Colon (tissue), 2 donors: Measurements from ENCODE around the gene GCKR.

ENCODE experiments used
- FAIRE-seq: peaks from 2 replicates; lab custom pipeline; 2012; peaks lifted over from hg19 to GRCh38; lab: Jason Lieb, UNC
- donor health status: control.
- donor health status: control.

Gene GCKR, protein sequence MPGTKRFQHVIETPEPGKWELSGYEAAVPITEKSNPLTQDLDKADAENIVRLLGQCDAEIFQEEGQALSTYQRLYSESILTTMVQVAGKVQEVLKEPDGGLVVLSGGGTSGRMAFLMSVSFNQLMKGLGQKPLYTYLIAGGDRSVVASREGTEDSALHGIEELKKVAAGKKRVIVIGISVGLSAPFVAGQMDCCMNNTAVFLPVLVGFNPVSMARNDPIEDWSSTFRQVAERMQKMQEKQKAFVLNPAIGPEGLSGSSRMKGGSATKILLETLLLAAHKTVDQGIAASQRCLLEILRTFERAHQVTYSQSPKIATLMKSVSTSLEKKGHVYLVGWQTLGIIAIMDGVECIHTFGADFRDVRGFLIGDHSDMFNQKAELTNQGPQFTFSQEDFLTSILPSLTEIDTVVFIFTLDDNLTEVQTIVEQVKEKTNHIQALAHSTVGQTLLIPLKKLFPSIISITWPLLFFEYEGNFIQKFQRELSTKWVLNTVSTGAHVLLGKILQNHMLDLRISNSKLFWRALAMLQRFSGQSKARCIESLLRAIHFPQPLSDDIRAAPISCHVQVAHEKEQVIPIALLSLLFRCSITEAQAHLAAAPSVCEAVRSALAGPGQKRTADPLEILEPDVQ

GRCh38 chr2:27496357-27497287 is at the start of gene GCKR:
Gene GCKR (plus strand): TSS chr2:27496839. CDS start chr2:27496905, 66 bp downstream.
- FAIRE-seq, result no peak

- FAIRE-seq, result no peak
These were observed 48.3 kb upstream of the GCKR start for GRCh38 chr2:27448381-27448780.

GRCh38 chr2:27451095-27451494 is 45.5 kb upstream of the GCKR start:
- no peak for FAIRE-seq

- FAIRE-seq, result no peak
These were observed 42.7 kb upstream of the GCKR start for GRCh38 chr2:27453968-27454367.

DNA sequence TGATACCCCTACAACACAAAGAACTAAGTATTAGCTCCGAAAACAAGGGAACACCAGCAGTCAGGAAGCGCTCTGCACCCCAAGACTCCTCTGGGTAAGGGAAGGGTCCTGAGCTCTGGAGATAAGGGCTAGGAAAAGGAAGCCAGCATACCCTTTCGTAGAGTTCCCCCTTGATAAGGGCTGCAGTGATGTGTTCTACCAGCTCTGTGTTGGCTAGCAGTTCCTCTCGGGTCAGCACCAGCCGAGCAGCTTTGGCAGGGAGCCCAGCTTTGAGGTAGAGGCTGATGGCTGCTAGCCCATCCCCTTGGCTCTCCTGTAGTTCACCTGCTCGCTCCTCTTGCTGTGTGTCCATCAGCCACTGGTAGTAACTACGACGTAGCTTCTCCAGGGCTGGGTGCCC is 35.5 kb upstream of the GCKR start:
- no peak for FAIRE-seq

DNA sequence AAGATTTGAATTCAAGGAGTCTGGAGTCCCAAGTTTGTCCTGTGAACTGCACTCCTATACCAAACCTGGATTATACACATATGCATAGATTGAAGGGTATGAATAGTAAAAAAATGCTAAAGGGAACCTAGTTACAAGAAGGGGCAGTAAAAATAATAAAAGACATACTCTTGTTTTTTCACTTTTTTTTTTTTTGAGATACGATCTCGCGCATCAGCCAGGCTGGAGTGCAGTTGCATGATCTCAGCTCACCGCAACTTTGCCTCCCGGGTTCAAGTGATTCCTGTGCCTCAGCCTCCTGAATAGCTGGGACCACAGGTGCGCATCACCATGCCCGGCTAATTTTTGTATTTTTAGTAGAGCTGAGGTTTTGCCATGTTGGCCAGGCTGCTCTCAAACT is 32.2 kb upstream of the GCKR start:
- FAIRE-seq, result no peak

- FAIRE-seq, result no peak
These were observed 24.7 kb upstream of the GCKR start for GRCh38 chr2:27471961-27472360.

DNA sequence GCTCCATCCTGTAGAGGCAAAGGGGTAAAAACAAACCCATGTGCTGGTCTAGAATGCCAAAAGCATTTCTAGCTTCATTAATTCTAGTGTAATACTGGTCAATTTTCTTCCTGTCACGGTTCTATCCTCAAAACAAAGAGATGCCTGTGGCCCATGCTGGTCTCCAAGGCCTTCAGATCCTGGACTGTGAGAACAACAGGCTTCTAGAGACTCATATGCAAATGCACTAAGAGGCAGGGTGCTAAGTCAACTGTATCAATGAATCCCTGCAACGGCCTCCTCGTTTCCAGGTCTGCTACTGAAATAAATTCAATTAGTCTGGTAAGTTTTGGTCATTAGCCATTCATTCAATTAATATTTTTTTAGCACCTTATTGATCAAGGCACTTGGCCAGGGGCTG is 11.1 kb upstream of the GCKR start:
- no peak for FAIRE-seq

DNA sequence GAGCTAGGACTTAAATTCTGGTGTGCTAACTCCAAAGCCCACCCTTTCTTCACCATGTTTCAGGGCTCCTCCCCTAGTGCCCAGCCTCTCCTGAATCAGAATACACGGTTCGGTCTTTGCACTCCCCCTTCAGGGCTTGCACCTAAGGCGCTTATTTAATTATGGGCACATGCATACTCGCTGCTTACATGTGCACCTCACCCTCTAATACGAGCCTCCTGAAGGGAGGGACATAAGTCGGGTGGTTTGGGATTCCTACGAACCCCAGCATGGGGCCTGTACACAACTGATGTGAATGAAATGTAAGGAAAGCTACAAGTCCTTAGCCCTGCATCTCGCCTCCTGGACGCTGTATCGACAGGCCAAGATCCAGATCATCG is 7.5 kb upstream of the GCKR start:
- no peak for FAIRE-seq

- no peak for FAIRE-seq
These were observed 6.9 kb upstream of the GCKR start, which contains the start of gene IFT172 for GRCh38 chr2:27489498-27490397. Gene IFT172 (minus strand): TSS chr2:27489743. CDS start chr2:27489653, 90 bp downstream.

DNA sequence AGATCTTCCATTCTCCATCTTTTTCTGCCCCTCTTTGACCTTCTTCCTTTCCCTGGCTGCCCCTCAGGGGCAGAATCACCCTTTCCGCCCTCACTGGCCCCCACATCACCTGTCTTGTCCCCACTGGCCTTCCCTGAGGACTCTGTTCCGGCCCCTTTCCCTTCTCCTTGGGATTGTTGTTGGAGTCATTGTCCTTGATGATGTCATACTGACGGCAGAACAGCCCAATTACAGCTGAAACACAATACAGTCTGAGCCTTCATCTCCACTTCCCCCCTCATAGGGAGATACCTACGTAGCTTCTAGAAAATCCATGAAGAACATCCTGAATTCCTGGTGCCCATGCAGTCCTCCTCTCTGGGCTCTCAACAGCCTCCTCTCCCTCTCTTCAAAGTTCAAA is 4.1 kb upstream of the GCKR start:
- FAIRE-seq, result no peak

DNA sequence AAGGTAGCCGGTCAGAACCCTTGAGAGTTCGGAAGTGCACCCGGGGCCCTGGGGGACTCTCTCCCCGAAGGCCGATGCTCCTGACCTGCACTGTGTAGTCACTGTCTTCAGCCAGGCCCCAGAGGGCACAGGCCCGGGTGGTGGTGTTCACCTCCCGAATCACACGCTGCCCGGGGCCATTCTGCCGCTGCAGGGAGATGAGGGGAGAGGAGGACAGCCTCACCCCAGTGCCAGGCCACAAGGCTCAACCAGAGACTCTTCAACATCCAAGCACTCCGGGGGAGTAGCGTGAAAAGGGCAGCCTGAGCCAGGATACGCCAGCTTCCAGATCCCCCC is 2.7 kb upstream of the GCKR start:
- no peak for FAIRE-seq

- no peak for FAIRE-seq
These were observed 2.2 kb upstream of the GCKR start for GRCh38 chr2:27494284-27494943.

DNA sequence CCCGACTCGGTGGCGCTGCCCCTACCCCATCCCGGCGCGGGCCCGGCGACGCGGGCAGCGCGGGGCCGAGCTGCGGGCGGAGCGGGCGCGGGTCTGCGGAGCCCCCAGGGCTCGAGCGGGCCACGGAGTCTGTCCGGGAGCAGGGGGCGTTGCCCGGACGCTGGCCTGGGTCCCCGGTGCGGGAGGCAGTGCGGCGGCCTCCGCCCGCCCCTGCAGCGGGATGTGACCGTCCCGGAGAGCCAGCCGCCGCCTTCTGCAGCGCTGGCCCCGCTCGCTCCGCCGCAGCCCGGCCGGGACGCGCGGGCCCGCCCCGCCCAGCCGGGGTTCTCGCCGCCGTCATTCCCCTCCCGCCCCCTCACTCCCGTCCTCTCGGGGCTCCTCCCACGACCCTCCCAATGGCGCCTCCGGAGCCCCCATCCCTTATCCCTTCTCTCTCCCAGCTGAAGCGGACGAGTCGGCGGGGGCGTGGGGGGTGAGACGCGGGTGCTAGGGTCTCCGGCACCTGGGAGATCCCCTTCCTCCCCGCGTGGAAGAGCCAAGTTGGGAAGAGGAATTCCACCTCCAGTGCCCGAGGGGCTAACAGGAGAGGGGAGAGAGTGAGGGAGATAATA is 1.6 kb upstream of the GCKR start, which contains the start of gene FNDC4:
Gene FNDC4 (minus strand): TSS at position 257 of the 611 bp plus-strand sequence. CDS start 521 bp downstream, outside the sequence.
- no peak for FAIRE-seq

GRCh38 chr2:27495840-27496356 is 741 bp upstream of the GCKR start:
- FAIRE-seq, result no peak

- no peak for FAIRE-seq
These were observed 619 bp downstream of the GCKR start for GRCh38 chr2:27497288-27497627.

DNA sequence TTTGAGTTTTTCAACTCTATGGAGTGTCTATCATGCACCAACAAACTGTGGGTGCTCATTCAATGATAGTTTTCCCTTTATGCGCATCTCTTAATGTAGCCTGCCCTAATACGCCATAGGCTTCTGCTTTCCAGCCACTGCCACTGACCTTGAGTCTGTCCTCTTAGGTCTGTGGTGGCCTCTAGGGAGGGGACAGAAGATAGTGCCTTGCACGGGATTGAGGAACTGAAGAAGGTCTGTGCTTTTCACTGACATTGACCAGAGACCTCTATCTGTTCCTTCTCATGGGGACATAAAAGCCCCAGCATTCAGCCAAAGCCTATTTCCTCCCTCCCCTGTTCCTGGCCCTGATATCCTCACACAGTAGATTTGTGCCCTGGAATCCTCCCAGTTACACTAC is 2.3 kb downstream of the GCKR start:
- FAIRE-seq, result no peak

DNA sequence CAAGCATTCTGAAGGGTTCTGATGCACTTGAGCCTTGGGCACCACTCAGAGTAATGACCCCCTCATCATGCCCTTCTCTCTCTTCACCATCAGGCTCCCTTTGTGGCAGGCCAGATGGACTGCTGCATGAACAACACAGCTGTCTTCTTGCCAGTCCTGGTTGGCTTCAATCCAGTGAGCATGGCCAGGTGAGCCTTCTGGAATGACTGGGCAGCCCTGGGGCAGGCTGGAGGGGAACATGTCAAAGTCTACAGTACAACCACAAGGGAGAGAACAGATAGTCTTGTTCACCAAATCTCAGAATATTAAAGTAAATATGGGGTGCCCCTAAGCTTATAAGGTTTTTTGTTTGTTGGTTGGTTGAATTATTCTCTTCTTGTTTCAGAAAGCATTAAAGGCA is 4.4 kb downstream of the GCKR start:
- no peak for FAIRE-seq

GRCh38 chr2:27502142-27502541 is 5.5 kb downstream of the GCKR start:
- no peak for FAIRE-seq

DNA sequence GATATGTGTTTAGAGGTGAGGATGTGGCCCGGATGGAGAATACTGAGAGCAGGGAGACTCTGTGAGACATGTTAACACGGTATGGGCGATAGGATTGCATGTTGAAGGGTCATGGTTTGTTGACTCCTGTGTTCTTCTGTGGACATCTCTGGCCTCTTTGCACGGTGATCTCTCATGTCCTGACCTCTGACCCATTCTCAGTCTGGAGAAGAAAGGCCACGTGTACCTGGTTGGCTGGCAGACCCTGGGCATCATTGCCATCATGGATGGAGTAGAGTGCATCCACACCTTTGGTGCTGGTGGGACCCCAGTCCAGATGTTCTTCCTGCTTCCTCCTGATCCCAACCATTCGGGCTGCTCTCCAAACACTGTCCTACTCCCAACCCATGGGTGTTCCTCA is 9.9 kb downstream of the GCKR start:
- no peak for FAIRE-seq

DNA sequence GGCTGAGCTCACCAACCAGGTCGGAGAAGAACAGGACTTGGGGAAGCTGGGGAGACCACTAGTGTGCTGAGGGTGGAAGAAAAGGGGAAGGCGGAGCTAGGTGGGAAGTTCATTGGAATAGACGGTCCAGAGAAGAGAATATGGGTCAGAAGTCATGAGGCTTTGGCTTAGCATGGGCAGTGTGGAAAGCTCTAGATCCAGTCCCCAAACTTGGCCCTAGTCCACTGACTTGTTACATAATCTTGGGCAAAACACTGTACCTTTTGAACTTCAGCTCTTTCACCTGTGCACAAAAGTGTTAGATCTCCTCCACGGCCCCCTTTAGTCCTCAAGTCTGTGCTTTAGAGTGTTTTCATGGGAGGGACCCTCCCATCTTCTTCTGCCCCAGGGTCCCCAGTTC is 10.7 kb downstream of the GCKR start:
- no peak for FAIRE-seq
